ENCODE data around the gene FDXACB1.

FDXACB1 gene, protein sequence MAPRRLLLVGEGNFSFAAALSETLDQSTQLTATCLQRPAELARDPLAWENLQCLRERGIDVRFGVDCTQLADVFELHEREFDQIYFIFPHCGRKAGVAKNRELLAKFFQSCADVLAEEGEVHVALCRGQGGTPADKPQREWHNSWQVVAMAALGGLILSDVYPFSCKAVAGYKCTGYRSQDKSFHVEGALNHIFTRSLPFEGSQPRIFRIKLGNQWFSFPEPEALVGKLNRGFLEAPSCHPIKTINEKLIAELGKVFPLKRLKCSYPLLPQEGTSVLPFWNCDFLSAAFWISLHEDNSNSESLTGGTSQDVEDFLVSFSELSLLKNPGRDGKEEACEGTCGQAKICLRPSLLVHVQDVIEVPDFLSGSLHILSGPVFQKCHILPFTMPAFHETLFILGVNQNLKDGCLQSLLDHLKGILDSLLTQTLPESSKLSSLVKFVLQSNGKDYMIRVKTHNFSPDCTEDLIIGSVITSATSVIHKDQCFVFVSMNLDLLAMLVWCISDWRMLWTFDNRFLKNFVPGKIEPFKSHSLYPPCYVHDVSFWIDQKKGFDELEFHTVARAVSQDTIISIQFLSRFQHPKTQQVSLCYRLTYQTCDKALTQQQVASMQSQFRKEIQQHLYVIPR

DNA sequence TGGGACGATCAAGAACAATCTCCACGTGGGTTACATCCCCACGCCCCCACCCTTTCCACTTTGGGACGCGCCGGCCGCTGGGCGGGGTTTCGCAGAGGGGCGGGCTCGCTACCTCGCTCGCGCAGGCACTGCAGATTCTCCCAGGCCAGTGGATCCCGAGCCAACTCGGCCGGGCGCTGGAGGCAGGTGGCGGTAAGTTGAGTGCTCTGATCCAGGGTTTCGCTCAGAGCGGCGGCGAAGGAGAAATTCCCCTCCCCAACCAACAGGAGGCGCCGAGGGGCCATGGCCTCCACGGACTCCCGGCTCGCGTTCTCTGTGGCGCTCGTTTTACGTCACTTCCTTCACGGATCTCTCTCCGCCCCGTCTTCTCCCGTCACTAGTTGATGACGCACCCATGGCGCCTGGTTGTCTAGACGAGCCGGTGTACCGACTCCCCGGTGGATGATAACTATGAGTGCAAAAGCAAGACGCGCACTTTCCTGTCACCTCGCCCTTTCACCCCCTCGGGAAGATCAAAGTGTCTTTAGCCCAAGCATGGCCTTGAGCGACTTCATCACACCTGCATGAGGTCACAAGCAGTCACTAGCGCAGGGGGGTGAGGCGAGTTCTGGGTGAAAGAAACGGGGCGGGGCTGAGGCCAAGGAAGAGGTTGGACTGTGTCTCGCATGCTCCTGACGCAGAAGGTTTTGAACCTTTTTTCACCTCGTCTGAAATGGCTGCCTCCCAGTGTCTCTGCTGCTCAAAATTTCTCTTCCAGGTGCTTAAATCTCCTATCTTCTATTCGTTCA lies at the start of gene FDXACB1, which contains the start of gene CFAP68:
TSS of gene FDXACB1 (minus strand) at position 317 of the 788 bp plus-strand sequence. CDS start at position 284, 33 bp downstream.
TSS of gene CFAP68 (plus strand) at position 693 of the 788 bp plus-strand sequence. CDS start at position 713, 20 bp downstream.
- DNase-seq = peak; percentile 100

GRCh38 chr11:111926505-111927391 lies 47.8 kb upstream of the FDXACB1 start:
- DNase-seq = peak; percentile 100

- DNase-seq = no peak
These were observed 47.0 kb upstream of the FDXACB1 start for GRCh38 chr11:111925953-111926352.

- DNase-seq = no peak
These were observed 45.0 kb upstream of the FDXACB1 start for GRCh38 chr11:111923951-111924350.

DNA sequence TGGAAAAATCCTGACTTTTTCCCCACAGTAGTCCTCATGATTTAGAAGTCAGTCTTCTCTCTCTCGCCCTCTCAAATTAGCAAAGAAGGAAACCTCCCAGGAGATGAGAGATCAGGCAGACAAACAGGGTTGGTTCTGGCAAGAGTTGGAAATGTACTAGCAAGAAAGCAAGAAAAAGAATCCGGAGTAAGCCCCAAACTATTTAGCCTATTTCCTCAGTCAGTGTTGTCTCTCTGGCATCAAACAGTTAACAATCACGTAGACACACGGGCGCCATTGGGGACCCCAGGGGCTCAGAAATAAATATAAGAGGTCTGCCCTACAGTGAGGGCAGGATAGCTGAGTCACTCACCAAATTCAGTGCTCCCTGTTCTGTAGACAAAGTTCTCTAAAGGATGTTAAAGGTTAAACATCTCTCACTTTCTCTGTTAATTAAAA lies 44.4 kb upstream of the FDXACB1 start:
- DNase-seq = no peak

- DNase-seq = no peak
These were observed 43.8 kb upstream of the FDXACB1 start for GRCh38 chr11:111922803-111923202.

GRCh38 chr11:111921541-111922230 lies 42.7 kb upstream of the FDXACB1 start:
- no peak for DNase-seq

DNA sequence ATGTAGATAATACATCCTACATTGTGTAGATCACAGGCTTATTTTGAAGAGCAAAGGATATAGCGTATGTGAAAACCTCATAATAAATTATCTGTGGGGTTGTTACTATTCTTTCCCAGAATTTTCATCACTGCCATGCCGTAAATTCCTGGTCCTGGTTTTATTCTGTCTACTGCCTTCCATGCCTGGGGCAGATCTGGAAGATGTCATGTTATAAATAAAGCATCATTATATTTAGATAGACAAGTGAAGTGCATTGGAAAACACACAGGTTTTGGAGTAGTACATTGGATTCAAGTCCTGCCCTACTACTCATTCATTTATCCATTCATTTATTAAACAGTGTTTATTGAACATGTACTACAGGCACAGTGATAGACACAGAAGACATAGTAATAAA lies 41.9 kb upstream of the FDXACB1 start:
- no peak for DNase-seq

GRCh38 chr11:111918390-111919256 lies 39.7 kb upstream of the FDXACB1 start, which contains the start of gene C11orf52:
Gene C11orf52 (plus strand): TSS chr11:111918913. CDS start chr11:111918973, 60 bp downstream.
- DNase-seq = no peak

DNA sequence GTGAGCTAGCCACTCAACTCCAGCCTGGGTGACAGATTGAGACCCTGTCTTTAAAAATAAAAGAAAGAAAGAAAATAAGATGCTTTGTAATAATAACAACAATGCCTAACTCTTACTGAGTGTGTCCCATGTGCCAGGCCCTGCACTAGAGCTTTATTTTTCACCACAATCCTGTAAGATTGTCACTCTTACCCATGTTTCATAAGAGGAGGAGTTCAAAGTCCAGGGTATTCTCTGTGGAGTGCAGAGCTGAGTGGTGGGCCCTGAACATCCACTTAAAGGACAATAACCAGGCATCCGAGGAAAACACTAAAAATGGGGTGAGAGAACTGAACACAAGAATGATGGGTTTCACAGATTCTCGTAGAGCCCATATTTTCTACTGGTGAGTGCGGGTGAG lies 38.8 kb upstream of the FDXACB1 start:
- DNase-seq = no peak

DNA sequence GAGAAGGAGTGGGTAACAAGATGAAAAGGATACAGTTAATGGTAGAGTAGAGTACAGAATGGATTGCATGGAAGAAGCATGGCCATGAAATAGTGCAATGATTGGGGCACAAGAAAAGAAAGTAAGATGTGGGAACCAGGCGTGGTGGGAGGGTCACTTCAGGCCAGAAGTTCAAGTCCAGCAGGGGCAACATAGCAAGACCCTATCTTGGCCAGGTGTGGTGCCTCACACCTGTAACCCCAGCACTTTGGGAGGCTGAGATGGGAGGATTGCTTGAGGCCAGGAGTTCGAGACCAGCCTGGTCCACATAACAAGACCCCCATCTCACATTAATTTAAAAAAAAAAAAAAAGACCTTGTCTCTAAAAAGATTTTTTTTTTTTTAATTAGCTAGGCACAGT lies 38.3 kb upstream of the FDXACB1 start:
- no peak for DNase-seq

DNA sequence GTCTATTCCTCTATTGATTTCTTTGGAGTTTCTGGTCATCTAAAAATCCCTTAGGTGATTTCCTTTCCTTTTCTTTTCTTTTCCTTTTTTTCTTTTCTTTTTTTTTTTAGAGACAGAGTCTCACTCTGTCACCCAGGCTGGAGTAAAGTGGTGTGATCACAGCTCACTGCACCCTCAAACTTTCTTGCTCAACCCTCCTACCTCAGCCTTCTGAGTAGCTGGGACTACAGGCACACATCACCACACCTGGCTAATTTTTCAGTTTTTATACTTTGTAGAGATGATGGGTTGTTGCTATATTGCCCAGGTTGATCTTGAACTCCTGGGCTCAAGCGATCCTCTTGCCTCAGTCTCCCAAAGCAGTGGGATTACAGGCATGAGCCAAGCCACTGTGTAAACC lies 37.8 kb upstream of the FDXACB1 start:
- DNase-seq = no peak

DNA sequence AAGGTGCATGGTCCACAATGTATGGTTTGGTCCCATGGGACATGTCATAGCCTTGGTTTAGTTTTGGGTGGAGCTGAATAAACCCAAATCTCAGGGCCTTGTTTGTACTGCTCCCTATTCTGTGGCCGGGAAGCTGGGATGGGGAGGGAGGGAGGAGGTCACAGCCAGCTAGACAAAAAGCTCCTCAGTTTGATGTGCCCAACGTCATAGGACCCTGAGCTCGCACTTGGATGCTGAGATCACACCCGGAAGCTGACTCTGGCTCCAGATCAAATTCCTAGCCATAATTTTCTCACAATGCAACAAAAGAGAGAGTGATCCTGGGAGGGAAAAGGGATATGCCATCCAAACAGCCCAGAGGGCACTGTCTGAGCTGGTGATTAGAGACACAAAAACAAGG lies 35.0 kb upstream of the FDXACB1 start:
- DNase-seq = no peak

- DNase-seq = no peak
These were observed 34.3 kb upstream of the FDXACB1 start for GRCh38 chr11:111913031-111913861.

GRCh38 chr11:111912535-111912934 lies 33.6 kb upstream of the FDXACB1 start, which contains the start of gene HSPB2:
Gene HSPB2 (plus strand): TSS chr11:111912734. CDS start chr11:111912830, 96 bp downstream.
- DNase-seq = no peak

GRCh38 chr11:111911563-111912401 lies 32.8 kb upstream of the FDXACB1 start, which contains the start of gene CRYAB:
Gene CRYAB (minus strand): TSS chr11:111911770. CDS start chr11:111911724, 46 bp downstream.
- no peak for DNase-seq

GRCh38 chr11:111910676-111911562 lies 32.0 kb upstream of the FDXACB1 start:
- DNase-seq = no peak
